KMS-11 (cell line): Measurements from ENCODE around the gene AGBL4.
"Not testable (repeated sequence)": the region's sequence is repeated elsewhere in the genome, so short reads cannot be mapped to it uniquely, and the experiment has no call there.

Experiments used
- H2AFZ ChIP-seq: fragments of 200-600 bp; sonication (generic); 2 replicates; pipeline ENCODE4 v1.6.1; 2016; ENCODE audit warnings: antibody characterized with exemption, mixed run types, low read depth
- H3K27ac ChIP-seq: fragments of 200-600 bp; sonication (generic); 2 replicates; pipeline ENCODE4 v1.6.1; 2016; ENCODE audit warnings: mild to moderate bottlenecking, mixed run types
- H3K27me3 ChIP-seq: fragments of 200-600 bp; sonication (generic); 2 replicates; pipeline ENCODE4 v1.6.1; 2017; ENCODE audit warnings: mild to moderate bottlenecking, low read depth, mixed run types, moderate library complexity; ENCODE audit not compliant: insufficient read depth
- H3K36me3 ChIP-seq: fragments of 200-600 bp; sonication (generic); 2 replicates; pipeline ENCODE4 v1.6.1; 2017; ENCODE audit warnings: mild to moderate bottlenecking, mixed run types; ENCODE audit not compliant: insufficient read depth
- H3K4me1 ChIP-seq: fragments of 200-600 bp; sonication (generic); 2 replicates; pipeline ENCODE4 v1.6.1; 2016; ENCODE audit warnings: mild to moderate bottlenecking, low read depth, mixed run types; ENCODE audit not compliant: poor library complexity, severe bottlenecking
- H3K4me2 ChIP-seq: fragments of 200-600 bp; sonication (generic); 2 replicates; pipeline ENCODE4 v1.7.0; 2016; ENCODE audit warnings: mild to moderate bottlenecking, mixed run types
- H3K4me3 ChIP-seq: fragments of 200-600 bp; sonication (generic); IDR thresholded peaks from 2 replicates; pipeline ENCODE4 v1.6.1; 2017; ENCODE audit warnings: low read depth, low read length, mixed read lengths; ENCODE audit not compliant: insufficient read depth
- H3K79me2 ChIP-seq: fragments of 200-600 bp; sonication (generic); 2 replicates; pipeline ENCODE4 v1.6.1; 2016; ENCODE audit warnings: low read depth, mixed run types; ENCODE audit not compliant: insufficient read depth
- H3K9ac ChIP-seq: fragments of 200-600 bp; sonication (generic); 2 replicates; pipeline ENCODE4 v1.6.1; 2016; ENCODE audit warnings: mild to moderate bottlenecking, mixed run types
- H4K20me1 ChIP-seq: fragments of 200-600 bp; sonication (generic); 2 replicates; pipeline ENCODE4 v1.6.1; 2016; ENCODE audit warnings: mild to moderate bottlenecking, mixed run types; ENCODE audit not compliant: insufficient read depth
- TF ChIP-seq, protein P1 (sequence below): fragments of 200-600 bp; sonication (generic); conservative IDR thresholded peaks from 2 replicates; pipeline ENCODE4 v1.6.1; 2017; ENCODE audit warnings: low read depth, mild to moderate bottlenecking, antibody characterized with exemption, low read length, moderate library complexity, mixed read lengths

Gene AGBL4

GRCh38 chr1:49331066-49331852, 692.5 kb downstream of the AGBL4 start:
- H3K27ac ChIP-seq: no peak overlapping the region
- H3K36me3 ChIP-seq: no peaks in the 10 kb centered on the region
- TF ChIP-seq, protein P1, sequence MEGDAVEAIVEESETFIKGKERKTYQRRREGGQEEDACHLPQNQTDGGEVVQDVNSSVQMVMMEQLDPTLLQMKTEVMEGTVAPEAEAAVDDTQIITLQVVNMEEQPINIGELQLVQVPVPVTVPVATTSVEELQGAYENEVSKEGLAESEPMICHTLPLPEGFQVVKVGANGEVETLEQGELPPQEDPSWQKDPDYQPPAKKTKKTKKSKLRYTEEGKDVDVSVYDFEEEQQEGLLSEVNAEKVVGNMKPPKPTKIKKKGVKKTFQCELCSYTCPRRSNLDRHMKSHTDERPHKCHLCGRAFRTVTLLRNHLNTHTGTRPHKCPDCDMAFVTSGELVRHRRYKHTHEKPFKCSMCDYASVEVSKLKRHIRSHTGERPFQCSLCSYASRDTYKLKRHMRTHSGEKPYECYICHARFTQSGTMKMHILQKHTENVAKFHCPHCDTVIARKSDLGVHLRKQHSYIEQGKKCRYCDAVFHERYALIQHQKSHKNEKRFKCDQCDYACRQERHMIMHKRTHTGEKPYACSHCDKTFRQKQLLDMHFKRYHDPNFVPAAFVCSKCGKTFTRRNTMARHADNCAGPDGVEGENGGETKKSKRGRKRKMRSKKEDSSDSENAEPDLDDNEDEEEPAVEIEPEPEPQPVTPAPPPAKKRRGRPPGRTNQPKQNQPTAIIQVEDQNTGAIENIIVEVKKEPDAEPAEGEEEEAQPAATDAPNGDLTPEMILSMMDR: no peak
- no peaks in the 10 kb centered on the region for H3K79me2 ChIP-seq
- H3K4me2 ChIP-seq: no peak overlapping the region
- H3K4me1 ChIP-seq: no peaks in the 10 kb centered on the region
- H3K4me3 ChIP-seq: no peak overlapping the region
- H3K27me3 ChIP-seq: no peaks in the 10 kb centered on the region
- H3K9ac ChIP-seq: no peak overlapping the region
- no peak overlapping the region for H2AFZ ChIP-seq
- no peaks in the 10 kb centered on the region for H4K20me1 ChIP-seq

DNA sequence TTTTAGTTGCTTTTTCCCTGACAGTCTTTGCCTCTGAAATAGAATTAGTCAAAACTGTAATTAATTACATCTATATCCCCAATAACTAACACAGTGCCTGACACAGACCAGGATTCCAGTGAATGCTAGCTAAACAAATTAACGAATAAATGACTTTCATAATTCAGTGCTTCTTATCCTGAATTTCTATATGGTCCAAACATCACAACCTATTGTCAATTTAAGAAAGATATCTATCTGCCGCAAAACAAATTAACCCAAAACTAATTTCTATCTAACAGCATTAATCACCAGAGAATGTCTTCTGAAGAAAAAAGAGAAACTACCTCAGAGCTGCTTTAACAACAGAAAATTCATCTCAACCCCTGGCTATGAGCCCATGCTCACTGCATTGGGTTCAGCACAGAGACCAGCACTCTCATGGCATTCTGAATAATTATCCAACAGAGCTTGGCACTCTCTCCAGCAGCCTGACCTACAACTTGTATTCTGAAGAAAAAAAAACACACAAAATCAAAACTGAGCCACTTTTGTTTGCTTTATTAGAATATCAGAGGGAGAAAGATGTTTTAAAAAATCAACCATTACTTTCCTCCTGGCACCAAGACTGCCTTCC, 699.7 kb downstream of the AGBL4 start:
- Histone ChIP-seq H3K9ac (no peak overlapping the region), H3K4me1 (no peaks in the 10 kb centered on the region), H2AFZ (no peak overlapping the region), H3K27ac (no peak overlapping the region), H3K36me3 (no peaks in the 10 kb centered on the region), H4K20me1 (no peaks in the 10 kb centered on the region), H3K4me3 (no peak overlapping the region), H3K79me2 (no peaks in the 10 kb centered on the region), H3K4me2 (no peak overlapping the region), H3K27me3 (no peaks in the 10 kb centered on the region)
- TF ChIP-seq, protein P1: no peak

GRCh38 chr1:49320493-49320892, 703.3 kb downstream of the AGBL4 start:
- H2AFZ ChIP-seq, H3K4me2 ChIP-seq, H4K20me1 ChIP-seq, H3K4me3 ChIP-seq, H3K36me3 ChIP-seq, H3K79me2 ChIP-seq, H3K27ac ChIP-seq, H3K4me1 ChIP-seq, H3K9ac ChIP-seq, H3K27me3 ChIP-seq: not testable (repeated sequence)

GRCh38 chr1:49319426-49319963, 704.3 kb downstream of the AGBL4 start:
- Histone ChIP-seq H3K27ac (no peak overlapping the region), H3K4me3 (no peak overlapping the region), H3K79me2 (no peaks in the 10 kb centered on the region), H3K4me2 (no peak overlapping the region), H2AFZ (no peak overlapping the region), H3K4me1 (no peaks in the 10 kb centered on the region), H3K9ac (no peak overlapping the region), H3K27me3 (no peaks in the 10 kb centered on the region), H4K20me1 (no peaks in the 10 kb centered on the region), H3K36me3 (no peaks in the 10 kb centered on the region)
- TF ChIP-seq, protein P1: no peak

DNA sequence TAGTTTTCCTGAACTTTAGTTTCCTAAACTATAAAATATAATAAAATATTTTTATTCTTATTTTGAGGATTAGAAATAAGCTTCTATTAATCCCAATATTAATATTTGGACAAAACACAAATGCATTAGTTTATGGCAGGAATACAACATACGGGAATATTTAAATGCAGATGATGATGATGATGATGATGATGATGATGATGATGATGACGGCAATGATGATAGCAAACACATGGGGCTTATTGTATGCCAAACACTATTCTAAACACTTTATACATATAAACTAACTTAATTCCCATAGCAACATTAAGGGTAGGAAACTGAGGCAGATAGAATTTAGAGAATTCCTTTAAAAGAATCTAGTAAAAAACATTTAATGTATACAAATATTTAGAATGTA, 705.5 kb downstream of the AGBL4 start:
- H3K36me3 ChIP-seq: no peaks in the 10 kb centered on the region
- H4K20me1 ChIP-seq: no peaks in the 10 kb centered on the region
- H3K27me3 ChIP-seq: no peaks in the 10 kb centered on the region
- no peak overlapping the region for H2AFZ ChIP-seq
- no peaks in the 10 kb centered on the region for H3K79me2 ChIP-seq
- no peak overlapping the region for H3K4me2 ChIP-seq
- H3K4me1 ChIP-seq: no peaks in the 10 kb centered on the region
- H3K9ac ChIP-seq: no peak overlapping the region
- H3K4me3 ChIP-seq: no peak overlapping the region
- H3K27ac ChIP-seq: no peak overlapping the region
- TF ChIP-seq, protein P1: no peak
